Nephron progenitor cell (in vitro differentiated cells): Measurements from ENCODE around the gene RUNX2.
A peak's percentile ranks its signal among the peaks of the same experiment; 100 is the strongest.

Experiments used
- DNase-seq: peaks from one replicate; pipeline ENCODE4 v3.0.0; 2021
- H3K27ac Mint-ChIP-seq: 2 replicates; pipeline ENCODE4 v1.8.0; 2021; ENCODE audit warnings: mild to moderate bottlenecking, moderate library complexity, mixed read lengths
- H3K27me3 Mint-ChIP-seq: 2 replicates; pipeline ENCODE4 v1.8.0; 2021; ENCODE audit warnings: mild to moderate bottlenecking, low read depth, mixed read lengths; ENCODE audit not compliant: poor library complexity
- H3K36me3 Mint-ChIP-seq: 2 replicates; pipeline ENCODE4 v1.8.0; 2021; ENCODE audit warnings: low read depth, mixed read lengths
- H3K4me1 Mint-ChIP-seq: 2 replicates; pipeline ENCODE4 v1.8.0; 2021; ENCODE audit warnings: mixed read lengths
- H3K4me3 Mint-ChIP-seq: 2 replicates; pipeline ENCODE4 v1.8.0; 2021; ENCODE audit warnings: mild to moderate bottlenecking, moderate library complexity, mixed read lengths
- H3K9me3 Mint-ChIP-seq: 2 replicates; pipeline ENCODE4 v1.8.0; 2021; ENCODE audit warnings: mild to moderate bottlenecking, moderate library complexity, mixed read lengths
- CTCF ChIP-seq: fragments of 200-600 bp; sonication (generic); IDR thresholded peaks from 2 replicates; pipeline ENCODE4 v1.5.0; 2021; ENCODE audit warnings: antibody characterized with exemption

RUNX2 gene

GRCh38 chr6:45619211-45619760 lies 291.2 kb downstream of the RUNX2 start:
- no peaks in the 10 kb centered on the region for H3K27me3 Mint-ChIP-seq
- no peak for TF ChIP-seq CTCF
- H3K4me3 Mint-ChIP-seq: no peak overlapping the region
- no peaks in the 10 kb centered on the region for H3K9me3 Mint-ChIP-seq
- peak overlapping the region; percentile 33 for H3K27ac Mint-ChIP-seq
- H3K4me1 Mint-ChIP-seq: peaks cover 23% of the 10 kb centered on the region
- H3K36me3 Mint-ChIP-seq: no peaks in the 10 kb centered on the region
- no peak for DNase-seq

- no peaks in the 10 kb centered on the region for H3K9me3 Mint-ChIP-seq
- H3K36me3 Mint-ChIP-seq: no peaks in the 10 kb centered on the region
- no peak overlapping the region for H3K4me3 Mint-ChIP-seq
- H3K4me1 Mint-ChIP-seq: peaks cover 23% of the 10 kb centered on the region
- peak overlapping the region; percentile 33 for H3K27ac Mint-ChIP-seq
- DNase-seq: no peak
- no peak for TF ChIP-seq CTCF
- H3K27me3 Mint-ChIP-seq: no peaks in the 10 kb centered on the region
Observed at GRCh38 chr6:45619994-45620471, 291.9 kb downstream of the RUNX2 start.

GRCh38 chr6:45624228-45624627 lies 296.1 kb downstream of the RUNX2 start:
- no peak overlapping the region for H3K4me3 Mint-ChIP-seq
- H3K27ac Mint-ChIP-seq: no peak overlapping the region
- no peaks in the 10 kb centered on the region for H3K9me3 Mint-ChIP-seq
- DNase-seq: no peak
- no peaks in the 10 kb centered on the region for H3K27me3 Mint-ChIP-seq
- no peak for TF ChIP-seq CTCF
- H3K36me3 Mint-ChIP-seq: no peaks in the 10 kb centered on the region
- peaks cover 18% of the 10 kb centered on the region for H3K4me1 Mint-ChIP-seq

GRCh38 chr6:45625191-45625664 lies 297.1 kb downstream of the RUNX2 start:
- Mint-ChIP-seq H3K4me3 (no peak overlapping the region), H3K27ac (no peak overlapping the region), H3K27me3 (no peaks in the 10 kb centered on the region), H3K9me3 (no peaks in the 10 kb centered on the region), H3K36me3 (no peaks in the 10 kb centered on the region), H3K4me1 (peaks cover 10% of the 10 kb centered on the region)
- no peak for TF ChIP-seq CTCF
- no peak for DNase-seq

GRCh38 chr6:45626087-45626891 lies 298.2 kb downstream of the RUNX2 start:
- DNase-seq: no peak

More at GRCh38 chr6:45626087-45626891, 298.2 kb downstream of the RUNX2 start:
- Mint-ChIP-seq H3K4me1 (peaks cover 9% of the 10 kb centered on the region), H3K27me3 (no peaks in the 10 kb centered on the region), H3K4me3 (no peak overlapping the region), H3K9me3 (no peaks in the 10 kb centered on the region), H3K36me3 (no peaks in the 10 kb centered on the region), H3K27ac (no peak overlapping the region)
- TF ChIP-seq CTCF: no peak
